Osteocyte (in vitro differentiated cells): ENCODE data around the gene IMPDH1. TPM values are rescaled to one million over a fixed set of nuclear protein-coding genes. Genes with fewer than 3 reads are reported as not detected.
"Not testable (repeated sequence)": the region's sequence is repeated elsewhere in the genome, so short reads cannot be mapped to it uniquely, and the experiment has no call there.

Source experiments
- DNase-seq: peaks from one replicate; pipeline ENCODE4 v3.0.0; 2021; ENCODE audit warnings: mixed read lengths; ENCODE audit not compliant: unreplicated experiment; ENCODE audit errors: extremely low spot score
- H3K27ac Mint-ChIP-seq: one replicate; pipeline ENCODE4 v1.8.0; 2021; ENCODE audit warnings: mild to moderate bottlenecking, mixed read lengths; ENCODE audit not compliant: unreplicated experiment
- H3K27me3 Mint-ChIP-seq: one replicate; pipeline ENCODE4 v1.8.0; 2021; ENCODE audit warnings: mixed read lengths; ENCODE audit not compliant: unreplicated experiment
- H3K36me3 Mint-ChIP-seq: one replicate; pipeline ENCODE4 v1.8.0; 2021; ENCODE audit warnings: mixed read lengths; ENCODE audit not compliant: unreplicated experiment
- H3K4me1 Mint-ChIP-seq: one replicate; pipeline ENCODE4 v1.8.0; 2021; ENCODE audit warnings: mixed read lengths; ENCODE audit not compliant: unreplicated experiment
- H3K4me3 Mint-ChIP-seq: one replicate; pipeline ENCODE4 v1.8.0; 2021; ENCODE audit warnings: mild to moderate bottlenecking, moderate library complexity, mixed read lengths; ENCODE audit not compliant: unreplicated experiment
- H3K9me3 Mint-ChIP-seq: one replicate; pipeline ENCODE4 v1.8.0; 2021; ENCODE audit warnings: mixed read lengths; ENCODE audit not compliant: unreplicated experiment
- CTCF ChIP-seq: fragments of 200-600 bp; sonication (generic); IDR thresholded peaks from 2 replicates; pipeline ENCODE4 v1.5.0; 2021; ENCODE audit warnings: antibody characterized with exemption, mild to moderate bottlenecking, moderate library complexity
- long read RNA-seq: library from polyadenylated mRNA; unstranded; transcript quantifications from one replicate; pipeline ENCODE4 v2.0.0, GENCODE V29; 2021
- total RNA-seq: library from RNA; stranded (reverse); gene quantifications from 2 replicates; pipeline ENCODE4 v1.2.1, GENCODE V29; 2021

The IMPDH1 gene
- total RNA-seq = 33.5 and 36.2 TPM in 2 replicates
- long read RNA-seq, partial matches to known transcripts = 9 of 10 reads
- long read RNA-seq, other reads (novel, unspliced or antisense) = 1 of 10 reads

GRCh38 chr7:128409596-128410450 lies at the start of gene IMPDH1:
Gene IMPDH1 (minus strand): TSS chr7:128409982. CDS start chr7:128409901, 81 bp downstream.
- Mint-ChIP-seq H3K36me3 (no peaks in the 10 kb centered on the region), H3K4me1 (peaks cover 17% of the 10 kb centered on the region), H3K9me3 (peaks cover 8% of the 10 kb centered on the region), H3K27ac (peak within 1 kb of the TSS; percentile 79), H3K4me3 (peak within 1 kb of the TSS; percentile 87), H3K27me3 (peaks cover 18% of the 10 kb centered on the region)
- peak; percentile 92 for DNase-seq
- TF ChIP-seq CTCF = no peak

- H3K9me3 Mint-ChIP-seq = no peaks in the 10 kb centered on the region
- peaks cover 27% of the 10 kb centered on the region for H3K4me1 Mint-ChIP-seq
- H3K36me3 Mint-ChIP-seq = no peaks in the 10 kb centered on the region
- H3K4me3 Mint-ChIP-seq = no peak overlapping the region
- TF ChIP-seq CTCF = peak; percentile 64
- no peaks in the 10 kb centered on the region for H3K27me3 Mint-ChIP-seq
- no peak overlapping the region for H3K27ac Mint-ChIP-seq
- DNase-seq = no peak
These were observed 49.7 kb upstream of the IMPDH1 start for GRCh38 chr7:128459394-128459878.

GRCh38 chr7:128458956-128459355 lies 49.2 kb upstream of the IMPDH1 start:
- DNase-seq = no peak
- no peak for TF ChIP-seq CTCF
- Mint-ChIP-seq H3K4me3 (no peak overlapping the region), H3K9me3 (no peaks in the 10 kb centered on the region), H3K4me1 (peaks cover 32% of the 10 kb centered on the region), H3K36me3 (no peaks in the 10 kb centered on the region), H3K27ac (no peak overlapping the region), H3K27me3 (no peaks in the 10 kb centered on the region)

- Mint-ChIP-seq H3K4me1 (peaks cover 33% of the 10 kb centered on the region), H3K4me3 (peak overlapping the region; percentile 35)
- not testable (repeated sequence) for DNase-seq, H3K36me3 Mint-ChIP-seq, H3K27ac Mint-ChIP-seq, H3K9me3 Mint-ChIP-seq, H3K27me3 Mint-ChIP-seq
These were observed 47.6 kb upstream of the IMPDH1 start for GRCh38 chr7:128457385-128457784.

GRCh38 chr7:128456255-128456725 lies 46.5 kb upstream of the IMPDH1 start:
- H3K4me3 Mint-ChIP-seq = peak overlapping the region; percentile 90
- no peak for DNase-seq
- TF ChIP-seq CTCF = no peak
- peaks cover 33% of the 10 kb centered on the region for H3K4me1 Mint-ChIP-seq
- H3K27ac Mint-ChIP-seq = peak overlapping the region; percentile 75
- no peaks in the 10 kb centered on the region for H3K9me3 Mint-ChIP-seq
- no peaks in the 10 kb centered on the region for H3K36me3 Mint-ChIP-seq
- peaks cover 16% of the 10 kb centered on the region for H3K27me3 Mint-ChIP-seq
